GM23338 (cell line): ENCODE measurements around the gene STPG2. TPM values are rescaled to one million over a fixed set of nuclear protein-coding genes. Genes with fewer than 3 reads are reported as not detected.

ENCODE experiments used
- ATAC-seq: fragments of 200-7000 bp; cut with Tn5 transposase; 3 replicates; pipeline ENCODE4 v1.9.1; 2020
- DNase-seq: peaks from one replicate; pipeline ENCODE4 v3.0.0-alpha.2; 2015; ENCODE audit warnings: low spot score
- H2AFZ ChIP-seq: fragments of 200-600 bp; sonication (generic); 2 replicates; pipeline ENCODE4 v1.8.0; 2016; ENCODE audit warnings: antibody characterized with exemption, mild to moderate bottlenecking, moderate library complexity
- H3F3A ChIP-seq: fragments of 200-600 bp; sonication (generic); replicated peaks from 2 replicates; pipeline ENCODE4 v1.8.0; 2017; ENCODE audit warnings: antibody characterized with exemption, mixed run types, low read depth
- H3K27ac ChIP-seq: fragments of 200-600 bp; sonication (generic); 2 replicates; pipeline ENCODE4 v1.6.1; 2016; ENCODE audit warnings: low read depth
- H3K27me3 ChIP-seq: fragments of 200-600 bp; sonication (generic); 2 replicates; pipeline ENCODE4 v1.8.0; 2016; ENCODE audit warnings: mild to moderate bottlenecking, mixed run types, moderate library complexity; ENCODE audit not compliant: insufficient read depth
- H3K36me3 ChIP-seq: fragments of 200-600 bp; sonication (generic); 2 replicates; pipeline ENCODE4 v1.8.0; 2016; ENCODE audit warnings: mild to moderate bottlenecking; ENCODE audit not compliant: insufficient read depth
- H3K4me1 ChIP-seq: fragments of 200-600 bp; sonication (generic); 2 replicates; pipeline ENCODE4 v1.8.0; 2016; ENCODE audit warnings: mild to moderate bottlenecking, moderate library complexity; ENCODE audit not compliant: insufficient read depth
- H3K4me2 ChIP-seq: fragments of 200-600 bp; sonication (generic); 2 replicates; pipeline ENCODE4 v1.7.1; 2017; ENCODE audit warnings: mixed run types
- H3K4me3 ChIP-seq: fragments of 200-600 bp; sonication (generic); 2 replicates; pipeline ENCODE4 v1.6.1; 2016; ENCODE audit warnings: mixed run types
- H3K79me2 ChIP-seq: fragments of 200-600 bp; sonication (generic); replicated peaks from 2 replicates; pipeline ENCODE4 v1.8.0; 2017; ENCODE audit warnings: mild to moderate bottlenecking; ENCODE audit not compliant: insufficient read depth
- H3K9me2 ChIP-seq: fragments of 200-600 bp; sonication (generic); 2 replicates; pipeline ENCODE4 v1.8.0; 2017; ENCODE audit not compliant: insufficient read depth
- H4K20me1 ChIP-seq: fragments of 200-600 bp; sonication (generic); replicated peaks from 2 replicates; pipeline ENCODE4 v1.8.0; 2017; ENCODE audit warnings: mild to moderate bottlenecking; ENCODE audit not compliant: insufficient read depth
- H3K27ac Mint-ChIP-seq: 2 replicates; pipeline ENCODE4 v1.8.0; 2020; ENCODE audit warnings: inconsistent platforms, mild to moderate bottlenecking, moderate library complexity, mixed read lengths
- H3K27me3 Mint-ChIP-seq: 3 replicates; pipeline ENCODE4 v1.8.0; 2022; ENCODE audit warnings: low read depth, mild to moderate bottlenecking, moderate library complexity, mixed read lengths, inconsistent platforms; ENCODE audit not compliant: insufficient read depth, poor library complexity
- H3K36me3 Mint-ChIP-seq: 3 replicates; pipeline ENCODE4 v1.8.0; 2021; ENCODE audit warnings: low read depth, mild to moderate bottlenecking, inconsistent platforms, moderate library complexity, mixed read lengths
- H3K4me1 Mint-ChIP-seq: 3 replicates; pipeline ENCODE4 v1.8.0; 2020; ENCODE audit warnings: mild to moderate bottlenecking, inconsistent platforms, mixed read lengths
- H3K4me3 Mint-ChIP-seq: 3 replicates; pipeline ENCODE4 v1.8.0; 2021; ENCODE audit warnings: moderate library complexity, mild to moderate bottlenecking, inconsistent platforms, mixed read lengths
- H3K9me3 Mint-ChIP-seq: 3 replicates; pipeline ENCODE4 v1.8.0; 2020; ENCODE audit warnings: moderate library complexity, mild to moderate bottlenecking, inconsistent platforms, mixed read lengths
- CREB1 ChIP-seq: fragments of 250-450 bp; sonication (Bioruptor Pico); IDR thresholded peaks from 2 replicates; pipeline ENCODE4 v1.5.0; 2020; ENCODE audit warnings: low read depth, mild to moderate bottlenecking, moderate library complexity
- EZH2 ChIP-seq: fragments of 200-600 bp; sonication (generic); IDR thresholded peaks from one replicate; pipeline ENCODE4 v1.8.0; 2017; ENCODE audit warnings: antibody characterized with exemption, mild to moderate bottlenecking, low read depth; ENCODE audit not compliant: unreplicated experiment
- EZH2phosphoT487 ChIP-seq: fragments of 200-600 bp; sonication (generic); IDR thresholded peaks from one replicate; pipeline ENCODE4 v1.8.1; 2018; ENCODE audit warnings: antibody characterized with exemption; ENCODE audit not compliant: unreplicated experiment
- JUNB ChIP-seq: IDR thresholded peaks from one replicate; pipeline ENCODE4 v1.6.1; 2016; ENCODE audit warnings: antibody characterized with exemption; ENCODE audit not compliant: unreplicated experiment
- NANOG ChIP-seq: IDR thresholded peaks from 2 replicates; pipeline ENCODE4 v1.6.1; 2016; ENCODE audit warnings: antibody characterized with exemption, borderline replicate concordance
- POLR2AphosphoS5 ChIP-seq: IDR thresholded peaks from 2 replicates; pipeline ENCODE4 v1.6.1; 2016; ENCODE audit warnings: antibody characterized with exemption, low read depth
- STAT1 ChIP-seq: IDR thresholded peaks from one replicate; pipeline ENCODE4 v1.6.1; 2016; ENCODE audit warnings: antibody characterized with exemption; ENCODE audit not compliant: unreplicated experiment
- ZNF331 ChIP-seq: fragments of 250-450 bp; sonication (Bioruptor Pico); IDR thresholded peaks from 2 replicates; pipeline ENCODE4 v1.5.0; 2020; ENCODE audit warnings: low read depth, mild to moderate bottlenecking, moderate library complexity
- polyA plus RNA-seq: library from polyadenylated mRNA; unstranded; fragments of >200 nt; fragmentation: Nextera tagmentation; extraction: Ambion mirVana; gene quantifications from 2 replicates; pipeline ENCODE4 v1.2.1, GENCODE V29; 2016
- total RNA-seq: library from RNA; depleted of rRNA; stranded (reverse); fragments of >200 nt; shearing (Covaris generic); gene quantifications from 2 replicates; pipeline ENCODE4 v1.2.3, GENCODE V29; 2014
- TF ChIP-seq, protein P1 (sequence below): IDR thresholded peaks from one replicate; pipeline ENCODE4 v1.6.1; 2018; ENCODE audit warnings: antibody characterized with exemption; ENCODE audit not compliant: unreplicated experiment
- TF ChIP-seq, protein P2 (sequence below): IDR thresholded peaks from 2 replicates; pipeline ENCODE4 v1.6.1; 2016; ENCODE audit warnings: antibody characterized with exemption
- TF ChIP-seq, protein P3 (sequence below), 2 experiments: fragments of 200-600 bp in 1 of 2; sonication (generic) in 1 of 2; conservative IDR thresholded peaks; 2 replicates each; pipeline versions ENCODE4 v1.5.1 to v1.6.1; 2016 to 2017; ENCODE audit warnings: antibody characterized with exemption in 2 of 2, low read depth in 2 of 2, mild to moderate bottlenecking in 2 of 2, moderate library complexity in 1 of 2

The STPG2 gene
- total and polyA plus RNA-seq, 2 experiments from 2014 or later: 0.17 to 0.32 TPM

- no peak for TF ChIP-seq EZH2phosphoT487
Measured at GRCh38 chr4:97747945-97748344, 395.3 kb downstream of the STPG2 start (continued).

DNA sequence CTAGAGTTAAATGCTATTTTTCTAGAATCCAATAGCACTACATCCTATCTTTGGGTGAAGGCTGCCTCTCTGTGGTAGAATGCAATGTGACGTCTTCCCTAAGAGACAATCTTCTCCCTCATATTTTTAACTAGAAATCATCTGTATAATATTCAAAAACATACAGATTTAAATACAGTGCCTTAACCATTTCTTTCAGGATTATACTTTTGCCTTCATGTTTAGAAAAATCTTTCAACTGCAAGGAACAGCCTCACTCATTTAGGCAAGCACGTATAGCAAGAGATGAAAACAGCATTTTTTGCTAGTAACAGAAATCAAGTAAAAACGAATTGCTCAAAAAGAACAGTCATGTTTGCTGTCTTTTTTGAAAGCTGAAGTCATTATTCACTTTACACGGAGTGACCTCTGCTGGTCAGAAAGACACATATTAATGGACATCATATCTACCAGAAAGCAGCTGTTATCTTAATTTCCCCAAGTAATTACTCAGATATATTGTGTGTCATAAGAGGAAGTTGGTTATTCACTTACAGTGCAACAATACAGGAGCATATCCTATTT, 422.3 kb downstream of the STPG2 start:
- ATAC-seq: peak; percentile 31; the same call in 1 of the 3 replicates

GRCh38 chr4:97691111-97691605, 452.1 kb downstream of the STPG2 start:
- Histone ChIP-seq H3K79me2 (no peaks in the 10 kb centered on the region), H3K9me2 (no peaks in the 10 kb centered on the region), H3K4me2 (no peak overlapping the region), H3K4me1 (no peaks in the 10 kb centered on the region), H3F3A (no peaks in the 10 kb centered on the region), H3K27ac (no peak overlapping the region), H3K4me3 (no peak overlapping the region), H3K36me3 (0 out of 2 replicates have a peak, but pooled peaks cover 6% of the 10 kb centered on the region), H2AFZ (no peak overlapping the region), H3K27me3 (no peaks in the 10 kb centered on the region), H4K20me1 (no peaks in the 10 kb centered on the region)
- TF ChIP-seq POLR2AphosphoS5 (no peak), CREB1 (CRISPR knock-in tag) (no peak), EZH2 (no peak), JUNB (no peak), NANOG (no peak), ZNF331 (CRISPR knock-in tag) (no peak), STAT1 (no peak)
- TF ChIP-seq, protein P1, sequence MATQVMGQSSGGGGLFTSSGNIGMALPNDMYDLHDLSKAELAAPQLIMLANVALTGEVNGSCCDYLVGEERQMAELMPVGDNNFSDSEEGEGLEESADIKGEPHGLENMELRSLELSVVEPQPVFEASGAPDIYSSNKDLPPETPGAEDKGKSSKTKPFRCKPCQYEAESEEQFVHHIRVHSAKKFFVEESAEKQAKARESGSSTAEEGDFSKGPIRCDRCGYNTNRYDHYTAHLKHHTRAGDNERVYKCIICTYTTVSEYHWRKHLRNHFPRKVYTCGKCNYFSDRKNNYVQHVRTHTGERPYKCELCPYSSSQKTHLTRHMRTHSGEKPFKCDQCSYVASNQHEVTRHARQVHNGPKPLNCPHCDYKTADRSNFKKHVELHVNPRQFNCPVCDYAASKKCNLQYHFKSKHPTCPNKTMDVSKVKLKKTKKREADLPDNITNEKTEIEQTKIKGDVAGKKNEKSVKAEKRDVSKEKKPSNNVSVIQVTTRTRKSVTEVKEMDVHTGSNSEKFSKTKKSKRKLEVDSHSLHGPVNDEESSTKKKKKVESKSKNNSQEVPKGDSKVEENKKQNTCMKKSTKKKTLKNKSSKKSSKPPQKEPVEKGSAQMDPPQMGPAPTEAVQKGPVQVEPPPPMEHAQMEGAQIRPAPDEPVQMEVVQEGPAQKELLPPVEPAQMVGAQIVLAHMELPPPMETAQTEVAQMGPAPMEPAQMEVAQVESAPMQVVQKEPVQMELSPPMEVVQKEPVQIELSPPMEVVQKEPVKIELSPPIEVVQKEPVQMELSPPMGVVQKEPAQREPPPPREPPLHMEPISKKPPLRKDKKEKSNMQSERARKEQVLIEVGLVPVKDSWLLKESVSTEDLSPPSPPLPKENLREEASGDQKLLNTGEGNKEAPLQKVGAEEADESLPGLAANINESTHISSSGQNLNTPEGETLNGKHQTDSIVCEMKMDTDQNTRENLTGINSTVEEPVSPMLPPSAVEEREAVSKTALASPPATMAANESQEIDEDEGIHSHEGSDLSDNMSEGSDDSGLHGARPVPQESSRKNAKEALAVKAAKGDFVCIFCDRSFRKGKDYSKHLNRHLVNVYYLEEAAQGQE: no peak
- TF ChIP-seq, protein P2, sequence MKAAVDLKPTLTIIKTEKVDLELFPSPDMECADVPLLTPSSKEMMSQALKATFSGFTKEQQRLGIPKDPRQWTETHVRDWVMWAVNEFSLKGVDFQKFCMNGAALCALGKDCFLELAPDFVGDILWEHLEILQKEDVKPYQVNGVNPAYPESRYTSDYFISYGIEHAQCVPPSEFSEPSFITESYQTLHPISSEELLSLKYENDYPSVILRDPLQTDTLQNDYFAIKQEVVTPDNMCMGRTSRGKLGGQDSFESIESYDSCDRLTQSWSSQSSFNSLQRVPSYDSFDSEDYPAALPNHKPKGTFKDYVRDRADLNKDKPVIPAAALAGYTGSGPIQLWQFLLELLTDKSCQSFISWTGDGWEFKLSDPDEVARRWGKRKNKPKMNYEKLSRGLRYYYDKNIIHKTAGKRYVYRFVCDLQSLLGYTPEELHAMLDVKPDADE: no peak
- TF ChIP-seq, protein P3, sequence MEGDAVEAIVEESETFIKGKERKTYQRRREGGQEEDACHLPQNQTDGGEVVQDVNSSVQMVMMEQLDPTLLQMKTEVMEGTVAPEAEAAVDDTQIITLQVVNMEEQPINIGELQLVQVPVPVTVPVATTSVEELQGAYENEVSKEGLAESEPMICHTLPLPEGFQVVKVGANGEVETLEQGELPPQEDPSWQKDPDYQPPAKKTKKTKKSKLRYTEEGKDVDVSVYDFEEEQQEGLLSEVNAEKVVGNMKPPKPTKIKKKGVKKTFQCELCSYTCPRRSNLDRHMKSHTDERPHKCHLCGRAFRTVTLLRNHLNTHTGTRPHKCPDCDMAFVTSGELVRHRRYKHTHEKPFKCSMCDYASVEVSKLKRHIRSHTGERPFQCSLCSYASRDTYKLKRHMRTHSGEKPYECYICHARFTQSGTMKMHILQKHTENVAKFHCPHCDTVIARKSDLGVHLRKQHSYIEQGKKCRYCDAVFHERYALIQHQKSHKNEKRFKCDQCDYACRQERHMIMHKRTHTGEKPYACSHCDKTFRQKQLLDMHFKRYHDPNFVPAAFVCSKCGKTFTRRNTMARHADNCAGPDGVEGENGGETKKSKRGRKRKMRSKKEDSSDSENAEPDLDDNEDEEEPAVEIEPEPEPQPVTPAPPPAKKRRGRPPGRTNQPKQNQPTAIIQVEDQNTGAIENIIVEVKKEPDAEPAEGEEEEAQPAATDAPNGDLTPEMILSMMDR (conservative IDR thresholded peaks at IDR 0.05; ENCODE audit: low read depth in 2 of 2): no peak
- Mint-ChIP-seq H3K36me3 (peaks cover 6% of the 10 kb centered on the region), H3K27me3 (peaks cover 7% of the 10 kb centered on the region), H3K27ac (no peak overlapping the region), H3K4me1 (no peaks in the 10 kb centered on the region), H3K4me3 (no peak overlapping the region), H3K9me3 (peaks cover 33% of the 10 kb centered on the region)
- no peak for DNase-seq
- no peak for ATAC-seq

More for the DNA sequence above, 422.3 kb downstream of the STPG2 start:
- H4K20me1 ChIP-seq: no peaks in the 10 kb centered on the region
- TF ChIP-seq, protein P3 (conservative IDR thresholded peaks at IDR 0.05; ENCODE audit: low read depth in 2 of 2): peak; percentile 71 to 72
- TF ChIP-seq ZNF331 (CRISPR knock-in tag): no peak
- H2AFZ ChIP-seq: no peak overlapping the region
- no peaks in the 10 kb centered on the region for H3K79me2 ChIP-seq
- Mint-ChIP-seq H3K4me1 (no peaks in the 10 kb centered on the region; the same call in 2 of the 3 replicates), H3K27ac (no peak overlapping the region), H3K4me3 (no peak overlapping the region), H3K9me3 (no peaks in the 10 kb centered on the region), H3K27me3 (no peaks in the 10 kb centered on the region), H3K36me3 (no peaks in the 10 kb centered on the region)
- H3K4me1 ChIP-seq: no peaks in the 10 kb centered on the region
- DNase-seq: peak; percentile 41
- H3K27ac ChIP-seq: no peak overlapping the region
- no peak overlapping the region for H3K4me2 ChIP-seq
- H3K36me3 ChIP-seq: no peaks in the 10 kb centered on the region
- H3K9me2 ChIP-seq: no peaks in the 10 kb centered on the region
- H3F3A ChIP-seq: no peaks in the 10 kb centered on the region
- no peaks in the 10 kb centered on the region for H3K27me3 ChIP-seq
- H3K4me3 ChIP-seq: no peak overlapping the region
